ENCODE data around the gene ZNF727.
"Not testable (repeated sequence)": the region's sequence is repeated elsewhere in the genome, so short reads cannot be mapped to it uniquely, and the experiment has no call there.

DNA sequence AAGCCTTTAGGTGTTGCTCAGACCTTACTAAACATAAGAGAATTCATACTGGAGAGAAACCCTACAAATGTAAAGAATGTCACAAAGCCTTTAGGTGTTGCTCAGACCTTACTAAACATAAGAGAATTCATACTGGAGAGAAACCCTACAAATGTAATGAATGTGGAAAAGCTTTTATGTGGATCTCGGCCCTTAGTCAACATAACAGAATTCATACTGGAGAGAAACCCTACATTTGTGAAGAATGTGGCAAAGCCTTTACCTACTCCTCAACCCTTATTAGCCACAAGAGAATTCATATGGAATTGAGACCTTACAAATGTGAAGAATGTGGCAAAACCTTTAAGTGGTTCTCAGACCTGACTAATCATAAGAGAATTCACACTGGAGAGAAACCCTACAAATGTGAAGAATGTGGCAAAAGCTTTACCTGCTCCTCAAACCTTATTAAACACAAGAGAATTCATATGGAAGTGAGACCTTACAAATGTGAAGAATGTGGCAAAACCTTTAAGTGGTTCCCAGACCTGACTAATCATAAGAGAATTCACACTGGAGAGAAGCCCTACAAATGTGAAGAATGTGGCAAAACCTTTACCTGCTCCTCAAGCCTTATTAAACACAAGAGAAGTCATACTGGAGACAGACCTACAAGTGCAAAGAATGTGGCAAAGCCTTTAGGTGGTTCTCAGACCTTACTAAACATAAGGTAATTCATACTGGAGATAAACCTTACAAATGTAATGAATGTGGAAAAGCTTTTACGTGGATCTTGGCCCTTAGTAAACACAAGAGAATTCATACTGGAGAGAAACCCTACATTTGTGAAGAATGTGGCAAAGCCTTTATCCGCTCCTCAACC is 32.8 kb downstream of the ZNF727 start:
- not testable (repeated sequence) for TF ChIP-seq CTCF (IDR thresholded peaks at IDR 0.05); TCF12 (IDR thresholded peaks at IDR 0.05); POLR2AphosphoS5 (IDR thresholded peaks at IDR 0.05; ENCODE audit: low read depth, low read length); EP300 (IDR thresholded peaks at IDR 0.05; ENCODE audit: borderline replicate concordance in 1 of 2, low read depth in 1 of 2, low read length in 1 of 2); MEF2A (IDR thresholded peaks at IDR 0.05; ENCODE audit: borderline replicate concordance, low read depth); JUND (IDR thresholded peaks at IDR 0.05); ELF1 (IDR thresholded peaks at IDR 0.05); FOSL2 (IDR thresholded peaks at IDR 0.05; ENCODE audit: borderline replicate concordance, low read depth)
- TF ChIP-seq, protein P1, sequence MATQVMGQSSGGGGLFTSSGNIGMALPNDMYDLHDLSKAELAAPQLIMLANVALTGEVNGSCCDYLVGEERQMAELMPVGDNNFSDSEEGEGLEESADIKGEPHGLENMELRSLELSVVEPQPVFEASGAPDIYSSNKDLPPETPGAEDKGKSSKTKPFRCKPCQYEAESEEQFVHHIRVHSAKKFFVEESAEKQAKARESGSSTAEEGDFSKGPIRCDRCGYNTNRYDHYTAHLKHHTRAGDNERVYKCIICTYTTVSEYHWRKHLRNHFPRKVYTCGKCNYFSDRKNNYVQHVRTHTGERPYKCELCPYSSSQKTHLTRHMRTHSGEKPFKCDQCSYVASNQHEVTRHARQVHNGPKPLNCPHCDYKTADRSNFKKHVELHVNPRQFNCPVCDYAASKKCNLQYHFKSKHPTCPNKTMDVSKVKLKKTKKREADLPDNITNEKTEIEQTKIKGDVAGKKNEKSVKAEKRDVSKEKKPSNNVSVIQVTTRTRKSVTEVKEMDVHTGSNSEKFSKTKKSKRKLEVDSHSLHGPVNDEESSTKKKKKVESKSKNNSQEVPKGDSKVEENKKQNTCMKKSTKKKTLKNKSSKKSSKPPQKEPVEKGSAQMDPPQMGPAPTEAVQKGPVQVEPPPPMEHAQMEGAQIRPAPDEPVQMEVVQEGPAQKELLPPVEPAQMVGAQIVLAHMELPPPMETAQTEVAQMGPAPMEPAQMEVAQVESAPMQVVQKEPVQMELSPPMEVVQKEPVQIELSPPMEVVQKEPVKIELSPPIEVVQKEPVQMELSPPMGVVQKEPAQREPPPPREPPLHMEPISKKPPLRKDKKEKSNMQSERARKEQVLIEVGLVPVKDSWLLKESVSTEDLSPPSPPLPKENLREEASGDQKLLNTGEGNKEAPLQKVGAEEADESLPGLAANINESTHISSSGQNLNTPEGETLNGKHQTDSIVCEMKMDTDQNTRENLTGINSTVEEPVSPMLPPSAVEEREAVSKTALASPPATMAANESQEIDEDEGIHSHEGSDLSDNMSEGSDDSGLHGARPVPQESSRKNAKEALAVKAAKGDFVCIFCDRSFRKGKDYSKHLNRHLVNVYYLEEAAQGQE (IDR thresholded peaks at IDR 0.05; ENCODE audit: low read depth, low read length) = not testable (repeated sequence)
- TF ChIP-seq, protein P2, sequence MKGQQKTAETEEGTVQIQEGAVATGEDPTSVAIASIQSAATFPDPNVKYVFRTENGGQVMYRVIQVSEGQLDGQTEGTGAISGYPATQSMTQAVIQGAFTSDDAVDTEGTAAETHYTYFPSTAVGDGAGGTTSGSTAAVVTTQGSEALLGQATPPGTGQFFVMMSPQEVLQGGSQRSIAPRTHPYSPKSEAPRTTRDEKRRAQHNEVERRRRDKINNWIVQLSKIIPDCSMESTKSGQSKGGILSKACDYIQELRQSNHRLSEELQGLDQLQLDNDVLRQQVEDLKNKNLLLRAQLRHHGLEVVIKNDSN (IDR thresholded peaks at IDR 0.05; ENCODE audit: borderline replicate concordance, low read depth) = not testable (repeated sequence)
